ENCODE measurements around the gene DHX30.
"Not testable (repeated sequence)": the region's sequence is repeated elsewhere in the genome, so short reads cannot be mapped to it uniquely, and the experiment has no call there.

DHX30 gene, protein sequence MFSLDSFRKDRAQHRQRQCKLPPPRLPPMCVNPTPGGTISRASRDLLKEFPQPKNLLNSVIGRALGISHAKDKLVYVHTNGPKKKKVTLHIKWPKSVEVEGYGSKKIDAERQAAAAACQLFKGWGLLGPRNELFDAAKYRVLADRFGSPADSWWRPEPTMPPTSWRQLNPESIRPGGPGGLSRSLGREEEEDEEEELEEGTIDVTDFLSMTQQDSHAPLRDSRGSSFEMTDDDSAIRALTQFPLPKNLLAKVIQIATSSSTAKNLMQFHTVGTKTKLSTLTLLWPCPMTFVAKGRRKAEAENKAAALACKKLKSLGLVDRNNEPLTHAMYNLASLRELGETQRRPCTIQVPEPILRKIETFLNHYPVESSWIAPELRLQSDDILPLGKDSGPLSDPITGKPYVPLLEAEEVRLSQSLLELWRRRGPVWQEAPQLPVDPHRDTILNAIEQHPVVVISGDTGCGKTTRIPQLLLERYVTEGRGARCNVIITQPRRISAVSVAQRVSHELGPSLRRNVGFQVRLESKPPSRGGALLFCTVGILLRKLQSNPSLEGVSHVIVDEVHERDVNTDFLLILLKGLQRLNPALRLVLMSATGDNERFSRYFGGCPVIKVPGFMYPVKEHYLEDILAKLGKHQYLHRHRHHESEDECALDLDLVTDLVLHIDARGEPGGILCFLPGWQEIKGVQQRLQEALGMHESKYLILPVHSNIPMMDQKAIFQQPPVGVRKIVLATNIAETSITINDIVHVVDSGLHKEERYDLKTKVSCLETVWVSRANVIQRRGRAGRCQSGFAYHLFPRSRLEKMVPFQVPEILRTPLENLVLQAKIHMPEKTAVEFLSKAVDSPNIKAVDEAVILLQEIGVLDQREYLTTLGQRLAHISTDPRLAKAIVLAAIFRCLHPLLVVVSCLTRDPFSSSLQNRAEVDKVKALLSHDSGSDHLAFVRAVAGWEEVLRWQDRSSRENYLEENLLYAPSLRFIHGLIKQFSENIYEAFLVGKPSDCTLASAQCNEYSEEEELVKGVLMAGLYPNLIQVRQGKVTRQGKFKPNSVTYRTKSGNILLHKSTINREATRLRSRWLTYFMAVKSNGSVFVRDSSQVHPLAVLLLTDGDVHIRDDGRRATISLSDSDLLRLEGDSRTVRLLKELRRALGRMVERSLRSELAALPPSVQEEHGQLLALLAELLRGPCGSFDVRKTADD

DNA sequence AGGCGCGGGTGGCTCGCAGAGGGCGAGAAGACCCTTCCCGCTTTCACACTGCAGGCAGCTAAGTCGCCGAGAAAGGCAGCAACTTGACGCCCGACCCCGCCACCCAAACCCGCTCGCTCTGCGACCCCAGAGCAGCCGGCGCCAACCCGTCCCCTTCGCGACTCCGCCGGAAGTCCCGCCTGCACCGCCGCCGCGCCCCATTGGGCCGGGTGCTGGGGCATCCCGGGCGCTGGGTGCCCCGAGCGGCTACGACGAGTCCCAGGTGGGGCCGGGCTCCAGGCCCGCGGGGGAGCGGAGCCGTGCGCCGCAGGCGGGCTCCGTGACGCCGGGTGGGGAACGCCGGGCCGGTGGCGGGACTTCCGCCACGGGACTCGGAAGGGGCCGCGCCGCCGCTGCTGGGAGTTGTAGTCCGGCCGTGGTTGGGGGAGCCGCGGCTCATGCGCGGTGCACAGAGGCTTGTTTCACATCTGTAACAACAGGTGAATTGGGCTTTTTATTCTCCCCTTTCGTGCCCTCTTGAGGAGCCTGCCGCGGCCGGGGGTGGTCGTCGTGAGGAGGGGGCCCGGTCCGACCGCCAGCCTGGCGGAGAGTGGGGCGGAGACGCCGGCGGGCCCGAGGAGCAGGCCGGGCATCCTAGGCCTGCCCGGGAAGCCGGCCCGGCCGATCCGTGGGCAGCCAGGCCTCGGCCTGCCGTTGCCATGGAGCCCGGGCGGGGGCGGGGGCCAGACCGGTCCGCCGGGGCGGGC lies at the start of gene DHX30:
TSS of gene DHX30 (plus strand) at position 405 of the 746 bp plus-strand sequence. CDS start 7,546 bp downstream, outside the sequence.
- in situ Hi-C loops (cut with MboI; ENCODE audit: low sequenced_read_pairs): no loop called here

DNA sequence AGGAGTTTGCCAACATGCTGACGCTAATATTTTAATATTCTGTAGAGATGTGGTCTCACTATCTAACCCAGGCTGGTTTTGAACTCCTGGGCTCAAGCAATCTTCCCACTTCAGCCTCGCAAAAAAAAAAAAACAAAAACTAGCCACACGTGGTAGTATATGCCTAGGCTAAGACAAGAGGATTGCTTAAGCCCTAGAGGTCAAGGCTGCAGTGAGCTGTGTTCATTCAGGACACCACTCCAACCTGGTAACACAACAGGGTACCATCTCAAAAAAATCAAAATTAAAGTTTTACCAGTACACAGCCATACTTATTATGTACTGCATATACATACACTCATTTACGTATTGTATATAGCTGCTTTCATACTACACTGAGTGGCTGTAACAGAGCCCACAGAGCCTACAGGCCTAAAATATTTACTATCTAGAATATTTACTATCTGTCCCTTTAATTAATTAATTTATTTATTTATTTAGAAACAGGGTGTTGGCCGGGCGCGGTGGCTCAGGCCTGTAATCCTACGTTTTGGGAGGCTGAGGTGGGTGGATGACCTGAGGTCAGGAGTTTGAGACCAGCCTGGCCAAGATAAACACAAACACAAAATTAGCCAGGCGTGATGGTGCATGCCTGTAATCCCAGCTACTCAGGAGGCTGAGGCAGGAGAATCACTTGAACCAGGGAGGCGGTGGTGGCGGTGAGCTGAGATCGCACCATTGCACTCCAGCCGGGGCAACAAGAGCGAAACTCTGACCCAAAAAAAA lies 44.5 kb upstream of the DHX30 start:
- in situ Hi-C loops (cut with MboI; ENCODE audit: low sequenced_read_pairs): no loop called here

DNA sequence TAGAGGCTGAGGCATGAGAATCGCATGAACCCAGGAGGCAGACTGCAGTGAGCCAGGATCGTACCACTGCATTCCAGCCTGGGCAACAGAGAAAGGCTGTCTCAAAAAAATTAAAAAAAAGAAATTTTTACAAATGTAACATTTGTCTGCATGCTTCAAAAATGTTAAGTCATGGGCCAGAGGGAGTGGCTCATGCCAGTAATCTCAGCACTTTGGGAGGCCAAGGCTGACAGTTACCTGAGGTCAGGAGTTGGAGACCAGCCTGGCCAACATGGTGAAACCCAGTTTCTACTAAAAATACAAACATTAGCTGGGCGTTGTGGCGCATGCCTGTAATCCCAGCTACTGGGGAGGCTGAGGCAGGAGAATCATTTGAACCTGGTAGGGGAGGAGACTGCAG lies 42.7 kb upstream of the DHX30 start:
- in situ Hi-C loops (cut with MboI; ENCODE audit: low sequenced_read_pairs): not testable (repeated sequence)

DNA sequence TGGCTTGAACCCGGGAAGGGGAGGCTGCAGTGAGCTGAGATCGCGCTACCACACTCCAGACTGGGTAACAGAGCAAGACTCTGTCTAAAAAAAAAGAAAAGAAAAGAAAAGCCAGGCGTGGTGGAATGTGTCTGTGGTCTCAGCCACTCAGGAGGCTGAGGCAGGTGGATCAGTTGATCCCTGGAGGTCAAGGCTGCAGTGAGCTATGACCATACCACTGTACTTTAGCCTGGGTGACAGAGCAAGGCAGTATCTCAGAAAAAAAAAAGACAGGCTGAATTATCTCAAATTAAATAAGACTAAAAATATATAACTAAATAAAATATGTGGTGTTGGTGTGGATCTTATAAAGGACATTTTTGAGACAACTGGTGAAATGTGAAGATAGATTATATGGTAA lies 41.9 kb upstream of the DHX30 start:
- in situ Hi-C loops (cut with MboI; ENCODE audit: low sequenced_read_pairs): no loop called here

DNA sequence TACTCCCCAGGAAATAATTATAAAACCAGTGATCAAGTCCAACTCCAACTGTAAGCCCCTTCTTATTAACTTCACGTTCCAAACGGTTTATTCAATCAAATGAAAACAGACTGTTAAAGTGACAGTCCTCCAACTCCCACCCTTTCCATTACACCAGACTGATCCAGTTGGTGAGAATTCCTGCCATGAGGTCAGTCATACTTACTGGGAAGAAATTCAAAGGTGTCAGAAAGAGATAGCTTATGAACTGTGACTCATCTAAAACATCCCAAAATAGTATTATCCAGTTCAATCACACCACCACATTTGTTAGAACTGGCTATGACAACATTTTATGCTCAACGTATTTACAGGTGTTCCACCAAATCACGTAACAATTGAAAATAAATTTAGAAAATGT lies 40.7 kb upstream of the DHX30 start:
- in situ Hi-C loops (cut with MboI; ENCODE audit: low sequenced_read_pairs): no loop called here

DNA sequence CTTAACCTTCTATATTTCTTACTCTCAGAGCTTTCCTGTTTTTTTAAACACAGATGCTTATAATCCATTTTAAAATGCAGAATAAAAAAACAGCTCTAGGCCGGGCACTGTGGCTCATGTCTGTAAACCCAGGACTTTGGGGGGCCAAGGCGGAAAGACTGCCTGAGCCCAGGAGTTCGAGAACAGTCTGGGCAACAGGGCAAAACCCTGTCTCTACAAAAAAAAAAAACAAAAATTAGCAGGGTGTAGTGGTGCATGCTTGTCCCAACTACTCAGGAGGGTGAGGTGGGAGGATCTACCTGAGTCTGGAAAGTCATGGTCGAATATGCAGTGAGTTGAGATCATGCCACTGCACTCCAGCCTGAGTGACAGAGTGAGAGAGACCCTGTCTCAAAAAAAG lies 36.8 kb upstream of the DHX30 start:
- in situ Hi-C loops (cut with MboI; ENCODE audit: low sequenced_read_pairs): no loop called here

DNA sequence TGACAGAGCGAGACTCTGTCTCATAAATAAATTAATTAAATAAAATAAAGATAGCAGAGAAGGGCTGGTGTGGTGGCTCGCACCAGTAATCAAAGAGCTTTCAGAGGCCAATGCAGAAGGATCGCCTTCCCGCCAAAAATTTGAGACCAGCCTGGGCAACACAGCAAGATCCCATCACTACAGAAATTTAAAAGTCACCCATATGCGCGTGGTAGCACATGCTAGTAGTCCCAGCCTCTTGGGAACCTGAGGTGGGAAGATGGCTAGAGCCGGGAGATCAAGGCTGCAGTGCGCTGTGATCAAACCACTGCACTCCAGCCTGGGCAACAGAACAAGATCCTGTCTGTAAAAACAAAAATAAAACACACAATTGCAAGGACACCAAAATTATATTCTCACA lies 30.9 kb upstream of the DHX30 start:
- in situ Hi-C loops (cut with MboI; ENCODE audit: low sequenced_read_pairs): no loop called here

DNA sequence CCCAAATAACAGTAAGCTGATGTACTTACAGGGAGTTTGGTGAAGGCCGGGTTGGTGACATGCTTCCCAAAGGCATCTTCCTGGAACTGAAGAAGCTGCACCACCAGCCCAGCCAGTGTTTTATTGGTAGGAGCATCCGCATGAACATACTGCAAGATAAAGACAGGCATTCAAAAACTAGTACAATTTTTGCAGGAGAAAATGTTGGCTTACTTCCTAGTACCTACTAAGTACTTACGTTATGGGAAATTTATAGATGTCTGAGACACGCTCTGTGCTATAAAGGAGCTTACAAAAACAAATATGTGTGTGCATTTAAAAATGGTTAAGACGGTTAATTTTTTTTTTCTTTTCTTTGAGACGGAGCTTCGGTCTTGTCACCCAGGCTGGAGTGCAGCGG lies 30.1 kb upstream of the DHX30 start:
- in situ Hi-C loops (cut with MboI; ENCODE audit: low sequenced_read_pairs): no loop called here

DNA sequence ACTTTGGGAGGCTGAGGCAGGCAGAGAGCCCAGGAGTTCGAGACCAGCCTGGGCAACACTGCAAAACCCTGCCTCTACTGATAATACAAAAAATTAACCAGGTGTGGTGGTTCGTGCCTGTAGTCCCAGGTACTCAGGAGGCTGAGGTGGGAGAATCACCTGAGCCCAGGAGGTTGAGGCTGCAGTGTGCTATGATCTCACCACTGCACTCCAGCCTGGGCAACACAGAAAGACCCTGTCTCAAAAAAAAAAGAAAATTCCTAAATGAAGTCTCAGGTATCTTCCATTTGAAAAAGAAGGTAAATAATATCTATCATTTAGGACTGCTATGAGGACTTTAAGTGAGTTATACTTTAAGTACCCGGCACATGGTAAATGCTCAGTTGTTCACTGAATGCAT lies 24.2 kb upstream of the DHX30 start:
- in situ Hi-C loops (cut with MboI; ENCODE audit: low sequenced_read_pairs): no loop called here

DNA sequence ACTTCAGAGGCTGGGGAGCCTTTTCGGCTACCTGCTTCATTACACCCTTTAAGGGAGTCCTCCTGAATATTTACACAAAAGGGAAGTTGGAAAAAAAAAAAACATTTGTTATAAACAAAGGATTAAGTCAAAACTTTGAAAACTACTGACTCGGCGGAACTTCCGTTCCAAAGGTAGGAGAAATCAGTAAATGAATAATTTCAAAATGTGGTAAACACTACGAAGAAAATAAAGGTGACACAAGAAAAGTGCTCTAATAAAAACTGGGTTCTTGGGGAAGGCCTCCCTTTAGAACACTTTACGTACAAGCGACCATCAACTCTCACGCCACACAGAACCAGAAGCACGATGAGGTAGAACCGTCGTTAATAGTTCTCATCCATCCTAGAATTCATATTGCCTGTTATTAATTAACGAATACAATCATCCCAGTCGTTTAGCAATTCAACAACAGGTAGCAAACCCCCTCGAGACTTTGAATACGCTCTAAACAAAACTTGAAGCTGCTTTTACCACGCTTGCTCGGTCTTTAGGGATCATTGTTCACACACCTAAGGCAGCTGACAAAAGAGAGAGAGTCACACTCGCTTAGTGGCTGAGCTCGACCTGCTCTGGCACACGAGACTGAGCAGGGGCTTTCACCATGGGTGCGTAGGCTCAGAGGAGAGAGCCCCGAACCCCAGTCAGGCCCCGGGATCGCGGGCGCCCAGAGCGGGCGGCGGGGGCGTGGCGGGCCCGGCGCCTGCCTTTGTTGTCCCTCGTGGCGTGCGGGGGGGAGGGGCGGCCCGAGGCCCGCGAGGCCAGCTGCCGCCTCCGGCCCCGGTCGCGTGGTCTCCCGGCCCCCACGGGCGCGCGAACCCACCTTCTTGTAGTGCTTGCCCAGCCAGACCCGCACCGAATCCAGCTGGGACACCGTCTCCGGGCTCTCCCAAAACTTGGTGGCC lies 21.9 kb upstream of the DHX30 start:
- in situ Hi-C loops (cut with MboI; ENCODE audit: low sequenced_read_pairs): loop anchor here (10.0 kb wide), 1 partner anchor 256 kb away; no protein-coding TSS in a partner anchor

DNA sequence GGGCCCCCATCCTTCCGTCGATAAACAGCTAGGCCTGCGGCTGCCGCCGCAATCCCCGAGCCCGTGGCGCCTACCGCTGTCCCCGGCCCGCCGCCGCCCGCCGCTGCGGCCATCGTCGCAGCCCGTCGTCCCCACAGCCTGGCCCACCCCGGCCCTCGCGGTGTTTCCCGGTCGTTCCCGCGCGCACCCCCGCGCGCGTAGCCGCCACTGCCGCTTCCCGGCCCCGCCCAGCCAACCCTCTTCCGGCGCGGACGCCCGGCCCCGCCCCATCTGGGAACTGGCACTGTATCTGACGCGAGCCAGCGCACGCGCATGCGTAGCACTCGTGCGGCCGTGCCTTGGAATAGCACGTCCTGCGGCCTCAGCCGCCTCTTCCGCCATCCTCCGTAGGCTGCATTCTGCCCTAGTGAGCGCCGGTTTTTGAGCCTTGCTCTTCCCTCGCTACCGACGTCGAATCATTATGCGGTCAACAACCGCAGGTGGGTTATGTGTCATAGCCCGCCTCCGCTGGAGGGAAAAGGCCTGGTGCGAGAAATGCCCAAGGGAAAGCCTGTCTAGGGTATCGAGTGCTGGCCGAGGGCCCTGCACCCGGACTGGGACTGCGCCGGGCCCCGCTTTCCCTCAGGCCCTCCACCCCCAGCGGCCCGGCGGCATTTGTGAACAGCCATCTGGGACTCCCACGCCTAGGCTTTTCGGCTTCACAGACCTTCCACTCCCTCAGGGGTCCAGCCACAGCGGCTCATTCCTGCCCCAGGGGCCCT lies 21.1 kb upstream of the DHX30 start, which contains the start of gene SMARCC1:
TSS of gene SMARCC1 (minus strand) at position 209 of the 761 bp plus-strand sequence. CDS start at position 113, 96 bp downstream.
- in situ Hi-C loops (cut with MboI; ENCODE audit: low sequenced_read_pairs): loop anchor here (10.0 kb wide), 1 partner anchor 257 kb away; no protein-coding TSS in a partner anchor

DNA sequence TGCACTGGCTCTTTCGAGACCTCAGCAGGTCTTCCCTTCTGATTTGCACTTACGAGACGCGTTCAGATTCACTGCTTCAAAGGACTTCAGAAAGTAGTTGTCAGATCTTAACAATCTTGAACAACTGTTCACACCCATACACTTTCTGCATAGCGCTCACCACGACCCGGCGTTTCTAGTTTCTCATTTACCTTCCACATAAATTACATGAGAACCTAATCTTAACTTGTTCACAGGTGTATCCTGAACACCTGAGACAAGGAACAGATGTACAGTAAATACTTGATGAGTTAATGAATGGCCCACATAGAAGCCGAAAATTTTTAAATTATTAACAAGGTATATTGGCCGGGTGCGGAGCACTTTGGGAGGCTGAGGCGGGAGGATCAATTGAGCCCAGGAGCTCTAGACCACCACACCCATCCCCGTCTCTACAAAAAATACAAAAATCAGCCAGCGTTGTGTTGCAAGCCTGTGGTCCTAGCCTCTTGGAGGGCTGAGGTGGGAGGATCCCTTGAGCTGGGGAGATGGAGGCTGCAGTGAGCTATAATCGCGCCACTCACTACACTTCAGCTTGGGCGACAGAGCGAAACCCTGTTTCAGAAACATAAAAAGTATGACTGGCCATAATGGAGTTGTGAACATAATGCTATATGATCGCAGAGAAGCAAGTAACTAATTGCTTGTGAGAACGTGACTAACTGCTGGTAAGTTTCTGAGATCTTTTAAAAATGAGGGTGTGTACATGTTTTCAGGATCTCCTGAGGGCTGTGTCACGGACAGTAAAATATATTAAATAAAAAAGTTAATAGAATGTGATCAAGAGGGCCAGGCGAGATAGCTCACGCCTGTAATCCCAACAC lies 20.3 kb upstream of the DHX30 start:
- in situ Hi-C loops (cut with MboI; ENCODE audit: low sequenced_read_pairs): loop anchor here (10.0 kb wide), 1 partner anchor 258 kb away; no protein-coding TSS in a partner anchor

DNA sequence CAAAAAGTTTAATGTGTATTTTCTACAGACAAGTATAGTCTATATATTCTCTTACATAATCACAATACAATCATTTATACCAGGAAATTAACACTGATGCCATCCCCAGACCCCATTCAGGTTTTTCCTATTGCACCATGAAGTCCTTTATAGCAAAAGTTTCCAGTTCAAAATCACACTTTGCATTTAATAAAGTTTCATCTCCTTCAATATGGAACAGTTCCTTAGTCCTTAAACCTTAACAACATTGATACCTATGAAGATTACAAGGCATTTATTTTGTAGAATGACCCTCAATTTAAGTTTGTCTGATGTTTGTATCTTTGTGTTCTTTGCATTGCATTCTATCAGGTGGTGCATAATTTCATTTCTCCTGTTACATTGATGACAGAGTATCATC lies 19.3 kb upstream of the DHX30 start:
- in situ Hi-C loops (cut with MboI; ENCODE audit: low sequenced_read_pairs): loop anchor here (10.0 kb wide), 1 partner anchor 259 kb away; no protein-coding TSS in a partner anchor

DNA sequence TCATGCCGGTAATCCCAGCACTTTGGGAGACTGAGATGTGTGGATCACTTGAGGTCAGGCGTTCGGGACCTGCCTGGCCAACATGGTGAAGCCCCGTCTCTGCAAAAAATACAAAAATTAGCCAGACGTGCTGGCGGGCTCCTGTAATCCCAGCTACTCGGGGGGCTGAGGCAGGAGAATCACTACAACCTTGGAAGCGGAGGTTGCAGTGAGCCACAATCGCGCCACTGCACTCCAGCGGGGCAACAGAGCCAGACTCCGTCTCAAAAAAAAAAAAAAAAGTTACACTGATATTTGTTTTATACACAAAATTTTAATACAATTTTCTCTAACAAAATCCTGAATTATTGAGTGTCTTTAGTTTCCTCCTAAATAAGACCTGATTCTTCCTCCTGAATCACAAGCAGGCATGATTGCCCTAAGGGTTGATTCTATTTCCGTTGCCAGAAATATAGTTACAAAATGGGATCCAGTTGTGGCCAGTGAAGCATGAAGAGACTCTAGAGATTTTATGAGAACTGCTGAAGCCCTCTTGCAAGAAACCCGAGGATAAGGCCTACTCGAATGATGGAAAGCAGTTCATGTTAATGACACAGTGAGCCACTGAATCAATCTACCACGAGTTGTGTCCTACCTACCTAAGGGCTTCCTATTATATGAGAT lies 11.6 kb upstream of the DHX30 start:
- in situ Hi-C loops (cut with MboI; ENCODE audit: low sequenced_read_pairs): no loop called here

DNA sequence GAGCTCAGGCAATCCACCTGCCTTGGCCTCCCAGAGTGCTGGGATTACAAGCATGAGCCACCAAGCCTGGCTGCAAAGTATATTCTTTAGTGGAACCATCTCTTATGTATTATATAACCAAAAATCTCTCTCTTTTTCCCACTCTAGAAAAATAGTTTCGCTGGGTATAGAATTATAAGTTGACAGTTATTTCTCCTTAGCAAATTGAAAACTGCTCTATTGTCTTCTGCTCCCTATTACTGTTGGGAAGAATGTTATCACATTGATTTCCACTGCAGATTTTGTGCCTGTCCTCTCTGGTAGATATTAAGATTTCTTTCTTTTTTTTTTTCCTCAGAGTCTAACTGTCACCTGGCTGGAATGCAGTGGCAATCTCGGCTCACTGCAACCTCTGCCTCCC lies 10.2 kb upstream of the DHX30 start:
- in situ Hi-C loops (cut with MboI; ENCODE audit: low sequenced_read_pairs): no loop called here

DNA sequence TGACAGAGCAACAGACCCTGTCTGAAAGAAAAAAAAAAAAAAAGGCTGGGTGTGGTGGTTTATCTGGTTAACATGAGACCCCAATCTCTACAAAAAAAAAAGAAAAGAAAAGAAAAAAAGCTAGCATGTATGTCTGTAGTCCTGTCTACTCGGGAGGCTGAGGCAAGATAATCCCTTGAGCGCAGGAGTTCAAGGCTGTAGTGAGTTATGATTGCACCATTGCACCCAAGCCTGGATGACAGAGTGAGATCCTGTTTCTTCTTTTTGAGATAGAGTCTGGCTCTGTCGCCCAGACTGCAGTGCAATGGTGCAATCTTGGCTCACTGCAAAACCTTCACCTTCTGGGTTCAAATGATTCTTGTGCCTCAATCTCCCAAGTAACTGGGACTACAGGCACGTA lies 8.4 kb upstream of the DHX30 start:
- in situ Hi-C loops (cut with MboI; ENCODE audit: low sequenced_read_pairs): no loop called here
